ENCODE results near the gene GALNT18.

GALNT18 gene

DNA sequence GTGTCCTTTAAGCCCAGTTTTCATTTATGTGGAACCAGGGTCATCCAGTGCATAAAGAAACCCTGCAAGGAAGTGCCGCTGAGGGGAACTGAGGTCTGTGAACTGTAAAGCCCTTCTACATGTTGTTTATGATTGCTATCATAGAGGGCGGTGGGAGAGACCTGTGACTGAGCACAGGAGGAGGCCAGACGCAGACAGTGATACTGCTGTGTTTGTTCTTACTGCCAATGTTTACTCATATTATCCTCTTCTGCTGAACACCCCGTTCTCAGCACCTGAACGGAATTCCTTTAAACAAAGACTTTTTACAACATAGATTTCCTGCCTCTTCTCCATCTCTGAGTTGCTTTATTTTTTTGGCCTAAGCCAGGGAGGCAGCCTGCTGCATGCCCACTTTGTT, 967 bp upstream of the GALNT18 start:
- no peak for DNase-seq

- DNase-seq, result no peak
Measured at GRCh38 chr11:11622340-11622706, 518 bp upstream of the GALNT18 start.

GRCh38 chr11:11620921-11621572, 758 bp downstream of the GALNT18 start:
- DNase-seq, result peak; percentile 27

- DNase-seq, result peak; percentile 13
Measured at GRCh38 chr11:11620173-11620920, 1.5 kb downstream of the GALNT18 start.

DNA sequence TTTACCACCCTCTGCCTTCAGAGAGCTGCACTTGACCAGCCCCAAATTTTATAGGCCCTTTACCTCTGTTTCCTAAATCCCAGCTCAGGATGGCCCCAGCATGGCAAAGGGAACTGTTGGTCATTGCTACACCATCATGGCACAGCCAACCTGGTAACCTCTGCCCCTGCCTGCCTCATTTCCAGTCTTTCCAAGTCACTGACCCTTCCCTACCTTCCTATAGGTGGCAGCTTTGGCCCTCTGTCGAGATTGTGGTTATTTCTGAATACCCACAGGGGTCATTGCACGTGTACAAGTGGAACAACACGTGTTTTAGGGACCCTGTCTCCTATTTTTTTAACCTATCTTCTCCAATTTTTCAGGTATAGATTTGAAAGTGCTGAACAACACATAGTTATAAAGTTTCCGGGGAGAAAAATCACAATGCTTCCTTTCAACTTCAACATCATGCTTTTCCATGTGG, 2.8 kb downstream of the GALNT18 start:
- no peak for DNase-seq

DNA sequence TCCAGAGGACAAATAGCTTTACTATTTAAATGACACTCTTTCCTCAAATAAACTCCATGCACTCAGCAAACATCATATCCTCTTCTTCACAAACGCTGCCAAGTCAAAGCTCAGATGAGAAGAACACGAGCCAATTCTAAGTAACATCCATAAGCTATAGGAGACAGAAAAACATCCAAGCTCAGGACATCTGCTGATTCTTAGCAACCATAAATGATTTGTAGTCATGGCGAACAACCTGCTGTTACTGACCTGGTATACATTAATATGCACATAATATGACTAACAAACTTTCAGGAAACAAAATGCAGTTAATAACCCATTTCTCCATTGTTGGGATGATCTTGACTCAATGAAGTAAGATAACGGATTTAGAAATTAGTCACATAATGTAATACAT, 6.7 kb downstream of the GALNT18 start:
- DNase-seq, result no peak

GRCh38 chr11:11612439-11612838, 9.4 kb downstream of the GALNT18 start:
- no peak for DNase-seq

DNA sequence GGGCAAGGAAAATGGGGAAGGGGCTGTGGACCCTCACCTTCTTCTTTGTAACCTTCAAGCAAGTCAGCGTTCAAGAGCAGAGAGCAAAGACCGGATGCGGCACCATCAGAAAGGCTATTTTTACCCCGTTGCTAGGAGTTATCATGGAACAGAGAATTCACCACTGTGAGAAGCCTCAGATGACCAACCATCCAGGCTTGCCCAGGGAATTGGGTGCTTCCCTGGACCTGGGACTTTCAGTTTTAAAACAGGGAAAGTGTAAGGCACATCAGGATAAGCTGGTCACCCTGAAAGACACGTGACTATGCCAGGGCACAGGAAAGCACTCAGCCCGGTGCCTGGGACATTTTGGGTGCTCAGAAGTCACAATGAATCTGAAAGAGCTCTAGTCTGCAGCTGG, 10.4 kb downstream of the GALNT18 start:
- DNase-seq, result no peak

DNA sequence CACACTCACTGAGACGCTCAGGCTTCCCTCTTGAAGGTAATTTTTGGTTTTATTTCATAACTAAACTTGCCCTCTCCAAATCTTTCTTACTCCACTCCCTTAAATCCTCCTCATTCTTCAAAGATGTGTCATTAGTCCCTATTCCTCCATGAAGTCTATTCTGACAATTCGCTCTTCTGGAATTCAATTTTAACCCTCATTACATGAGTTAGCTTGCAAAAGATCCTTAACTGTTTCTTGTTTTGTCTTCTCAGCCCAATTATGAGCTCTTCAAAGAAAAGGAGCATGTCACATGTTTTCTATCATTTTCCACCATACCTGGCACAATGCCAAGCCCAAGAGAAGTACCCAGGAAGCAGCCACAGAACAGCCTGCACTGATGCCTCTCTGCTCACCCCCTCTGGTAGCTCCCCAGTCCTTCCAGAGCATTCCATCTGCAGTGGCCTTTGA, 13.0 kb downstream of the GALNT18 start:
- peak; percentile 24 for DNase-seq

GRCh38 chr11:11607772-11608171, 14.0 kb downstream of the GALNT18 start:
- DNase-seq, result no peak

- DNase-seq, result no peak
Measured at GRCh38 chr11:11605821-11606450, 15.9 kb downstream of the GALNT18 start.

DNA sequence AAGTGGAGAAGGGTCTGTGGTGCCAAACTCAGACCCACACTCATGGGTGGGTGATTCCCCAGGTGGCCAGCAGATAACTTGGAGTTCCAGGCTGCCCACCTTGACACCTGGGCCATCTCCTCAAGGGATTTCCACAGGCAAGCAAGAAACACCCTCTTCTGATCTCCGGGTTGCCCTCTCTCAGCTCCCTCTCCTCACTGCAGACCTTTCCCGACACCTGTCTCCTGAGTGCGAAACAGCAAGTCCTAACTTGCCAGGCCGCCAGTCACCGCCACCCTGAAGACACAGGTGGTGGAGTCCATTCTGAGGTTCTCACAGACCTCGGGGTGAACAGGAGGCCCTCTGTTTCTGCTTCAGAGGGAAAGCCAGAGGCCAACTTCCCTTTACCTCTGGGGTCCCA, 16.6 kb downstream of the GALNT18 start:
- no peak for DNase-seq

GRCh38 chr11:11604370-11604990, 17.3 kb downstream of the GALNT18 start:
- DNase-seq, result no peak

DNA sequence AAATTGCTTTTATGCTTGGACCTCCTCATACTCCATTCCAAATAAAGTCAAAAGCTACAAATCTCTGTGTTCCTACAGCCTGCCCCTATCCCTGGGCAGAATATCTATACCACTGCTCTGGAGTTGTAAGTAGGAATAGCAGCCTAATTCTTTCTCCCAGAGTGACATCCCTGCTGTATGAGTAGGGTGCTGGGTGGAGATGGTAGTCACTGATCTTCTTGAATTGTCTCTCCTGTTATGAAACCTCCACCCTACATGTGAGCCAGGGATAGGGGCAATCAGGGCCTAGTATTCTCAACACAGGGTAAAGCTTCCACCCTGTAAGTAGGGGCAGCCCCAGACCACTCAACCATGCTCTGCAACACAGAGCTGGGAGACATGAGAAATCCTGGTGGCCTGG, 19.8 kb downstream of the GALNT18 start:
- no peak for DNase-seq

DNA sequence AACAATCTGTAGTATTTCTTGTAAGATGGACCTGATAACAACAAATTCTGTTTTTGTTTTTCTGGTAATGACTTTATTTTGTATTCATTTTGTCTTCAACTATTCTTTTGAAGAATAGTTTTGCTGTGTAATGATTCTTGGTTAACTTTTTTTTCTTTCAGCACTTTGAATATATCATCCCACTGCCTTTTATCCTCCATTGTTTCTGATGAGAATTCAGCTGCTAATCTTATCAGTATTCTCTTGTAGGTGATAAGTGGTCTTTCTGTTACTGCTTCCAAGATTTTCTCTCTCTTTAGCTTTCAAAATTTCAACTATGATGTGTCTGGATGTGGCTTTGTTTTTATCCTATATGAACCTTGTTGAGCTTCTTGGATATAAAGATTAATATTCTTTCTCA, 21.5 kb downstream of the GALNT18 start:
- DNase-seq, result no peak

DNA sequence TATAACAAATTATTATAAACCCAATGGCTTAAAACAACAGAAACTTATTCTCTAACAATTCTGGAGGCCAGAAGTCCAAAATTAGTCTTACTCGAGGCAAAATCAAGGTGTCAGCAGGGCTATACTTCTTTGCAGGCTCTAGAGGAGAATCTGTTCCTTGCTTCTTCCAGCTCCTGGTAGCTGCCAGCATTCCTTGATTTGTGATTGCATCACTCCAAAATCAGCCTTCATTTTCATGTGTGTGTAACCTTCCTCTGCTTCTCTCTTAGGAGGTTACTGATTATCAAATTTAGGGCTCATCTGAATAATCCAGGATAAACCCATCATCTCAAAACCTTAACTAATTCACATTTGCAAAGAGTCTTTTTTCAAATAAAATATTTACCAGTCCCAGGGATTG, 23.6 kb downstream of the GALNT18 start:
- no peak for DNase-seq

- no peak for DNase-seq
Measured at GRCh38 chr11:11594162-11594561, 27.6 kb downstream of the GALNT18 start.

GRCh38 chr11:11592146-11592684, 29.6 kb downstream of the GALNT18 start:
- DNase-seq, result no peak

DNA sequence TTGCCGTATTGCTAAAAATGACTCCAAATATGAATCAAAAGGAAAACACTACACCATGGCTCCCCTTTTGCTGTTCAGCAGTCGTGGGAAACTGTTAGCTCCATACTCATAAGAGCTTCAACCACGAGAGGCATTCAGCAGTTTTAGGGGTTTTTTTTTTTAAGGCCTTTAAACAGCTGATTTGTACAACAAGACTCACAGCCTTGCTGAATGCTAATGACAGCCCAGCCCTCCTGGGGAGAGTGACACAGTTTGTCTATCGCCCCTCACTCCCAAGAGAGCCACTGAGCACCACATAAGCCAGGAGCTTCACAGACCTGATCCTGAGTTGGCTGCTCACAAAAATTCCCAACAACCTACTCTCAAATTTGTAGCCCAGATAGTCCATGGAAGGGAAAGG, 32.4 kb downstream of the GALNT18 start:
- no peak for DNase-seq

DNA sequence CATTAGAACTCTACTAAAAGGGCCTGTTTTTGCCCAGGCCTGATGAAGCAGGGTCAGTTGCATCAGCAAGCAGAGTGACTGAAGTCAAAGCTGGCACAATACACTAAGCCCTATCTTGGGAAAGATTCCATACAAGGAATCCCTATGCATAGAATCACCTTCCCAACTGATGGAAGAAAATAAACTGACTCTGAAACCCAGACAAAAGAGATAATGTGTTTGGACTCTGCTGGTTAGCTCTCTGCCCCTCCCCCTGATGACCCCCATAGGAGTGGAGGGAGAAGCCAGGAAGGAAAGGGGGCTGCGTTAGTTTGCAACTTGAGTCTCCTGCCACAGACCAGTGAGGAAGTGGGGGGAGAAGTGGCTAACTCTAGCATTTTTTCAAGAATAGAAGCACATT, 32.9 kb downstream of the GALNT18 start:
- no peak for DNase-seq

- DNase-seq, result no peak
Measured at GRCh38 chr11:11588243-11588642, 33.6 kb downstream of the GALNT18 start.

- DNase-seq, result no peak
Measured at GRCh38 chr11:11587122-11587521, 34.7 kb downstream of the GALNT18 start.

DNA sequence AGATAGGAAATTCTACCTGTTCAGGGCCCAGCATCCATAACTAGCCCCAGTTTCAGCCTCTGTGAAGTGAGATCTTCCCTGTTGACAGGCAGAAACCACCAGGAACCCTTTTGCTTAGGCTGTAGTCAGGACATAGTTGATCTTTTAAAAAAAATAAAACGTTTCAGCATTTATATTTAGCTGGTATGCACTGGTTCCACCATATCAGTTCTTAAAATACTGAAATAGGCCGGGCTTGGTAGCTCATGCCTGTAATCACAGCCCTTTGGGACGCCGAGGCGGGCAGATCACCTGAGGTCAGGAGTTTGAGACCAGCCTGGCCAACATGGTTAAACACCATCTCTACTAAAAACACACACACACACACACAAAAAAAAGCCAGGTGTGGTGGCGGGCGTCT, 35.3 kb downstream of the GALNT18 start:
- DNase-seq, result no peak
